Ishikawa (cell line): ENCODE data around the gene SLC8A1.

Experiments used
- CEBPB ChIP-seq: IDR thresholded peaks from 2 replicates; pipeline ENCODE4 v1.6.1; 2012
- EP300 ChIP-seq: IDR thresholded peaks from 2 replicates; pipeline ENCODE4 v1.6.1; 2012; ENCODE audit warnings: borderline replicate concordance
- FOXM1 ChIP-seq: IDR thresholded peaks from 2 replicates; pipeline ENCODE4 v1.6.1; 2012; ENCODE audit warnings: low read depth, borderline replicate concordance
- TAF1 ChIP-seq: IDR thresholded peaks from 2 replicates; pipeline ENCODE4 v1.6.1; 2012; ENCODE audit warnings: low read depth, mild to moderate bottlenecking
- ZBTB7A ChIP-seq: IDR thresholded peaks from 2 replicates; pipeline ENCODE4 v1.6.1; 2012; ENCODE audit warnings: low read depth
- TF ChIP-seq, protein P1 (sequence below): IDR thresholded peaks from 2 replicates; pipeline ENCODE4 v1.6.1; 2012

DNA sequence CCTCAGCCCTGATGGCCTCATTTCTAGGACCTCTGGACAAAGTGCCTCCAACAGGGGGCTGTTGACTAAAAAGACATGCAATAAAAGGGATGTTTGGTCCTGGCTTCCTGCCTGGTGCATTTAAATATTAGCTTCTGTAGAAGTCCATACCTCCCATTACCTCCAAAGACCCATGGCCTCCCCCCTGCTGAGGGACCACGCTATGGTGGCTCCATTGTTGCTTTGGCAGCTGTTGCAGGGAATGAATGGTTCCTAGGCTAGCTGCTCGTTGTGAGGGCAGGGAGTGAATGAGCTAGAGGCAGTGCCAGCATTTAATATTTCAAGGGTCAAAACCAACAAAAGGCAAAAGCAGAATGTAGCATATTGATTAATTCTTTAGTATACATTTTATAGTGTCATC lies 285.9 kb downstream of the SLC8A1 start:
- TF ChIP-seq CEBPB: no peak
- TF ChIP-seq ZBTB7A: no peak
- TF ChIP-seq, protein P1, sequence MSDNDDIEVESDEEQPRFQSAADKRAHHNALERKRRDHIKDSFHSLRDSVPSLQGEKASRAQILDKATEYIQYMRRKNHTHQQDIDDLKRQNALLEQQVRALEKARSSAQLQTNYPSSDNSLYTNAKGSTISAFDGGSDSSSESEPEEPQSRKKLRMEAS: no peak
- no peak for TF ChIP-seq TAF1
- no peak for TF ChIP-seq EP300
- TF ChIP-seq FOXM1: no peak
